ENCODE data around the gene COL1A2.

The COL1A2 gene

GRCh38 chr7:94386416-94386815, 8.3 kb upstream of the COL1A2 start:
- DNase-seq = no peak

DNA sequence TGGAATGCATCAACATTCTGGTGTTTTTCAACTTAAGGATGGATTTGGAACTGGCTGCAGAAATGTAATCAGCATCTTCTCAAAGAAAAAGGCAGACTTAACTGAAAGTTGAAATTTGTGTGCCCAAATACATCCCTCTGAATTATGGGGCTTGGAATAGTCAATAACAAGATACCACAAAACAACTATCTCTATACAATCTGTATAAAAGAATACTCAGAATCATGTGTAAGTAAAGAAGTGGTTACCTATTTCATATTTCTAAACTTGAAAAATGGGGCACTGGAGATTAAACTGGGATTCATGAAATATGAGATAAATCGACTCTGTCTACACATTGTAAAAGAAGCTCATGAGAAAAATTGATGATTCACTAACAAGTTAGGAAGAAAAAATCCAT, 6.2 kb upstream of the COL1A2 start:
- no peak for DNase-seq

GRCh38 chr7:94389381-94389780, 5.3 kb upstream of the COL1A2 start:
- no peak for DNase-seq

DNA sequence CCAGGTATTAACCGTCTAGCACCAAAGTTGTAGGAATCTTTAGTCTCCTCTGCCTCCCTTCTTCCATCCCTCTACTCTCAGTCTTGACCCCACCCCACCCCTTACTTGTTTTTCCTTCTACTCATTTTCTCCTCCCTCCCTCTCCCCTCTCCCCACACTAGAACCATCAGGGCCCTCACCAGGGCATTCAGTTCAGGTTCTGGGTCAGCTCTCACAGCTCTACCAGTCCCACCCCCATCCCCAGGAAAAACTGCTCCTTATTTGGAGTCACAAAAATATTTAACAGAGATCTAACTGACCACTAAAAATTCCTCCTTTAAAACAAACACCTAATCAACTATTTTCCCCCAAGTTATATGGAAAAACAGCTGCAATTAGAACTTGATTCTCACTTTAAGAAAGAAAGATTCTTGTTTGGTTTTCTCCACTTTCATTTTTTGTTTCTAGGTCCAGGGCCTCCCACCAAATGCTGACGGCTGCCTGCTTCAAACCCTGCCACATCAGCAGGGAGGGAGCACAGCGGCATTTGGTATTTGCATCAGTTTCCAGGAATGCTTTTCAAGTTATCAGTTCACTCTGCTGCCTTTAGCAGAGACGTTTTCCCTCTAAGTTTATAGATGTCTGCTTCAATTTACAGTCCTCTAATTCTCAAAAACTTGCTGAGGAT, 2.8 kb upstream of the COL1A2 start:
- no peak for DNase-seq

- DNase-seq = no peak
Observed at GRCh38 chr7:94392393-94392786, 2.3 kb upstream of the COL1A2 start.

DNA sequence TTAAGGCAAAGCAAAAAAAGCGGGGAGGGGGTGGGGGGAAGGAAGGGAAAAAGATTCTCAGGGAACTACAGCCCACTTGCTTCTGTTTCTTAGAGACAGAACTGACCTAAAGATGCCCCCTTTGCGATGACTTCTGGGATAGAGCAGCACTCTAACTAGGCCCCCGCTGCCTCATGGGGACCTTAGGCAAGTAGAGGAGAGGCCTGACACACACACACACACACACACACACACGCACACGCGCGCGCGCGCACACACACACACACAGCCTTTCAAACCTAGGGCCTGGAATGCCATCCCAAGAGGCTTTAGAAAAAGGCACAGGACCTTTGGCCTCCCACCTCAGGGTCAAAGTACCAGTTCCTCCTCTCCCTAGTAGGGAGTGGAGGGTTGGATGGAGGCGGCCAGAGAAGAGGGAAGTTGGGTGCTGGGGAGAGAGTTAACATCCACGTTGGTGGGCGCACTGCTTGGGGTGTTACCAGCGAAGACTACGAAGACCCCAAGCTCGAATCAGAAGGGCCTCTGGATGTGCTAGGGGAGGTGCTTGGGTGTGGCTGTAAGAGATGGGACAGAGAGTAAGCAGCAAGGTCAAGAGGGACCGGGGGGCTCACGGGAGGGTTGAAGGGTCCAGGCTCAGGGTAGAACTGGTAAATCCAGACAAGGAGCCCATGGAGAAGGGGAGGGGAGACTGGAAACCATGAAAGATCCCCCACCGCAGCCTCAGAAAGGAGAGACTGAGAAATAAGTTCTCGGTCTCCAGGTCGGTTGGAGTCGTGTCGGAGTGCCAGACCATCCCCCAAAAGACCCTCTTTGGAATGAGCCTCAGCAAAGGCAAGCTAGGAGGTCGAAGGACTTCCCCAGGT, 1.2 kb upstream of the COL1A2 start:
- DNase-seq = no peak

DNA sequence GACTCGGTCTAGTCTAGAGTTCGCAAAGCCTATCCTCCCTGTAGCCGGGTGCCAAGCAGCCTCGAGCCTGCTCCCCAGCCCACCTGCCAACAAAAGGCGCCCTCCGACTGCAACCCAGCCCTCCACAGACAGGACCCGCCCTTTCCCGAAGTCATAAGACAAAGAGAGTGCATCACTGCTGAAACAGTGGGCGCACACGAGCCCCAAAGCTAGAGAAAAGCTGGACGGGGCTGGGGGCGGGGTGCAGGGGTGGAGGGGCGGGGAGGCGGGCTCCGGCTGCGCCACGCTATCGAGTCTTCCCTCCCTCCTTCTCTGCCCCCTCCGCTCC, 622 bp upstream of the COL1A2 start:
- no peak for DNase-seq

DNA sequence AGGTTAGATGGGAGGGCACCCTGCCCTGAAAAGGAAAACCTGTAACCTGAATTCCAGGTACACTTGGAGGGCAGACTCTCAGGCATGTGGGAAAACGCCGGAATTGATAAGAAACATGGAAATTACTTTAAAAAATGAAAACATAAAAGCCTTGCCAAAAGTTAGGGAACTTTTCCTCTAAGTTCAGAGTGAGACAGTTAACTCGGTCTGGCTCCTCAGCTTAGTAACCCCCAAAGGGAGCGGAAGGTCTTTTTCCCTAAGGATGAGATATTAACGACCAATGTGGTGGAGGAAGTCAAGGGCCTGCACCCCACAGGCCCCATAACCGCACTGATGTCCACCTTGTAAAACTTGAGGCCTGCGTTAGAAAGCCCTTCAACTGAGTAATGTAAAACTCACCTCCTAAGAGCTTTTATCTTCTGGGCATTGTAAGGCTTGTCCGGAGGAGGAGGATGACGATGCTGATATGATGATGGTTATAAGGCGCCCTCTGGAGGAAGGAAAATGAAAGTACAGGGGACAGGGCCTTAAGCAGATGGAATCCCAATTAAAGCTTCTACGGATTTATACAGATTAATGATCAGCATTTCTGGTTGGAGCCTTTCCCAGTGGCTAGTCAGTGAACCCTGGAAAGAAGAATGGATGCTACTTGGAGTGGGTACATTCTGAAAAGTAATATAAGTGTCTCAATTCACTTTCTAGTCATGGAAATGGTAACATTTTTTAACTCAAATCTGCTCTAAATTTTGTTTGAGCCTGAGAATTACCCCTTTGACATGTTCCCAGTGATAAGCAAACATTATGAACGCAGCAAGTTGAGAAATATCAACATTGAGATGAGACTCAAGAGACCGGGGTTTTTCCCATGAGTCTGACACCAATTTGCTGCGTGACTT, 694 bp downstream of the COL1A2 start:
- DNase-seq = peak; percentile 68

DNA sequence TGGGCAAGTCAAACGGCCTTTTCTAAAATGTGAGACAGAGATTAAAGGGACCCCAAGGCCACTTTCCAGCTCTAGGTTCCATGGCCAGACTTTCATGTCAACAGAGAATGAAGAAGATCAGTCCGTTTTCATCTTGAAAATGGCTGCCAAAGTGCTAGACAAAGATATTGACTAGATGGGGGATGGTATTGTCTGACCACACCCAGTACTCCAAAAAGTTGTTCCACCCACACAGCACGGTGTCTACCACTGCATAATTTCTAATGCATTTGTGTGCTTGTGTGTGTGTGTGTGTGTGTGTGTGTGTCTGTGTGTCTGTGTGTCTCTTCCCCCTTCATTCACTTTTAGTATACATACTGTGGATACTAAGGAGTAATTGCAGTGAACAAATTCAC, 1.3 kb downstream of the COL1A2 start:
- no peak for DNase-seq

DNA sequence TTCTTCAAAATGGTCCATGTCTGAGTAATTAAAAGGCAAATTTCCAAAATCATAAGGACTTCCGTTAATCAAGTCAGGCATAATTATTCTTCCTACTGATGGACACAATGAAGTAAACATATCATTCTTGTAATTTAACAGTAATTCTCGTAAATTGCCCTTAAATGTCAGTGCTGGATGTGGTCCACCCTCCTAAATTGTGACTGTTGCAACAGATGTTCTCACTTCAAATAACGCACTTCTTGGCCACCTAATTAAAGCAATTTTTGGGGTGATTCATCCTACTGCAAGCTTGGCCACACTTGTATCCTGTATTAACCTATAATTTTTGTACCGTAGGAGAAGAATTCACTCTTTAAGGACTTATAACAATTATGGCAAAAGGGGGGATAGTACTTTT, 1.9 kb downstream of the COL1A2 start:
- no peak for DNase-seq

DNA sequence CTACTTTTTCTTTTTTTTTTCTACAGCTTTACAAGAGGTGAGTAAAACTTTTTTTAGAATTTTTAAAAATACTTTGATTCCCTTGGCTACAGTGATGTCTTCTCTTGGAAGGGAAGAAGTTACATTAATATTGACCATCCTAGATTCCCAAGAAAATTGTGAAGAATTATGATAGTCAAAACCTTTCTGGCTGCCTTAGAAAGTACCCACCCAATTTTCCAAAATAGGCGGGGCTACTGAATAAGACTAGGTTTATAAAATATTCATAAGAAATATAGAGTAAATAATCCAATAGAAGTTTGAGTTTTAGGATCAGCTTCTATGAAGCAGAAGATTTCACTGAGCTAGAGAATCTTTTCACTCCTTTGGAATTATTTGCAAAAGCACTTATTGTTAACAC, 3.0 kb downstream of the COL1A2 start:
- DNase-seq = no peak

GRCh38 chr7:94398841-94399240, 4.1 kb downstream of the COL1A2 start:
- DNase-seq = no peak

DNA sequence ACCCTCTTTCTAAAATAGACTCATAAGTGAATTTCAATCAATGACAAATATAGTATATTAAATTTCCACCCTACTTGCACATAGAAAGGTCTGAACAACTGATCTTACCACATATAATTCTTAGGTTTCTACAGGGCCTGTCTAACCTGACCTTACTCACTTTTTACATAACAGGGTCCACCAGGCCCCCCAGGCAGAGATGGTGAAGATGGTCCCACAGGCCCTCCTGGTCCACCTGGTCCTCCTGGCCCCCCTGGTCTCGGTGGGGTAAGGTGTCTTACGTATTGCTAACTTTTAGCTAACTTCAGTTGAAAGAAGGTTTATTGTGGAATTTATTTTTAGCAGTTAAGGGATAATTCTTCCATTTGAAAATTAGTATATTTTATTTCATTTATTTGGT, 5.3 kb downstream of the COL1A2 start:
- no peak for DNase-seq

GRCh38 chr7:94400643-94401427, 6.1 kb downstream of the COL1A2 start:
- DNase-seq = no peak

- DNase-seq = no peak
Observed at GRCh38 chr7:94401428-94401814, 6.7 kb downstream of the COL1A2 start.

DNA sequence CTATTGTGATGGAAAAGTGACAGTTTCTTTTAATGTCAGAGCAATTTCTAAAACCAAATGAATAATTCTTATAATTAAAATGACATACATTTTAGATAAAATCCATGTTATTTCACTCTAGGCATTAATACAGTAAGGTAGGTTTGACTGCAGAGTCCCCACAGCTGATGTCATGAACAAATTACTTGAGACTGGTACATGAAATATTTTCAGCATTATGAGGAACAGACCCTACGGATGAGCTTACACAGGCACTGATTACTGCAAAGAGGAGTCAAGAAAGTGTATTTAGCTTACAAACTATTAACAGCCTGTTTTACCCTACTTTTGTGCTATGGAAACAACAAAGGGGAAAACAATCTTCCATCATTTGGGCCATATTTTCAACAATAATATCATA, 8.9 kb downstream of the COL1A2 start:
- no peak for DNase-seq

- no peak for DNase-seq
Observed at GRCh38 chr7:94405506-94405905, 10.8 kb downstream of the COL1A2 start.

GRCh38 chr7:94406696-94407095, 12.0 kb downstream of the COL1A2 start:
- DNase-seq = no peak

GRCh38 chr7:94409200-94409948, 14.7 kb downstream of the COL1A2 start:
- DNase-seq = no peak

GRCh38 chr7:94410413-94411187, 15.9 kb downstream of the COL1A2 start:
- DNase-seq = no peak

DNA sequence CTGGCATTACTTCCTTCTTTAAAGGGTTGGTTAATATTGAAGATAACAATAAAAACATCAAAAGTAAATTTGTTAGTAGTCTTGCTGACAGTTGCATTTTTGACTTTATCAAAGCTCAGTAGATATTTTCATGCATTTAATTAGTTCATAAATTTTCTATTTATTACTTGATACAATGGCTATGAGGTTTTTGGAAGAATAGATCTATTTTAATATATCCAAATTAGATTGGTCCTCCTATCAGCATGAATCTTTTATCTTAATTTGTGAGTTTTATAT, 16.4 kb downstream of the COL1A2 start:
- no peak for DNase-seq
